IPS-NIHi11 (cell line): Measurements from ENCODE around the gene GANC.
A peak's percentile ranks its signal among the peaks of the same experiment; 100 is the strongest.

Source experiments
- DNase-seq: peaks from one replicate; pipeline ENCODE4 v3.0.0; 2012; ENCODE audit warnings: mixed read lengths, low spot score

GANC gene

DNA sequence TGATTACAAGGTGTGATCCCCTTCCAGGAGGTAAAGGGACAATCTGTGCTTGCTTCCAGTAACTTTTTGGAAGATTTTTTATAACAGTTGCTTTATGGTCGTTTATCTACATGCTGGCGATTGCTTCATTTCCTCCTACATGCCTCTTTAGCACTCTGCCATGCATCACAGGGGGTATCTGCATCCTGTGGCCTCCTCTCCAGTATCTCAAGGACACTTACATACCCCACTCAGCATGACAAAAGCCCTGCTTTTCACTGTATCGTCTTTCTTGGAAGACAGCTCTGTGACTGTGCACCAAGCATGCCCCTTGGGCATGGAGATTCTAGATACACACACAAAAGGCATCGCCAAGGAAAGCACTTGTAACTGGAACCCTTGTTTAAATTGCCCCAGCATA, 111.6 kb downstream of the GANC start:
- peak; percentile 46 for DNase-seq

DNA sequence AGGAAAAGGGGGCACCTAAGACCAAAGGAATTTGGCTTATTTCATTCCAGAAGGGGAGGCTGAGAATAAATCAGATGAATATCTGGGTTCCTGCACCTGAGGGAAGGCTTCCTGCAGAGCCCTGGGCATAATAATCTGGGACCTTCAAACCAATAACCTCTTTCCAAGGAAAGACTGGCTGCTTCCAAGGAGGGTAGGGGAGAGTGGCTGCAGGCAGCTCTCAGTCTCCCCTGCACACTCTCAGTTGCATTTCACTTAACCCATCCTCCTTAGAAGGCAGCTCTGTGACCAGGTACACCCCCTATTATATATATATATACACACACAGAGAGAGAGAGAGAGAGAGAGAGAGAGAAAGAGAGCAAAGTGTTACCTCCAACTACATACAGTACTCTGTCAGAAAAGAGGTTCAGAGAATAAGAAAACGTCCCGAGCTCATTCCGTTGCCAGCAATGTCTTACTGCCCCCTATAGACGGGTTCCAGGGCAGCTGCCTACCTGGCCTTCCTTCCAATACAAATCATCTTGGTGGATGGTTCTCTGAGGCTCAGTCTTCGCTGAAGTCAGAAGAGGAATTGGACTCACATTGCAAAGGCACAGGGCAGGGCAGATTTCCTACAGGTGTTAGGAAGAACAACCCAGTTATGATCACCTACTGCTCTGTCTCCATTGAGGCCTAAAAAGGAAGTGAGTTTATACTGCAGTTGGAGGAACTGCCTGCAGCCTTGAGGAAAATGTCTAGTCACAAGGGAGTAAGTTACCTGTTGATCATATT, 112.4 kb downstream of the GANC start:
- peak; percentile 80 for DNase-seq

DNA sequence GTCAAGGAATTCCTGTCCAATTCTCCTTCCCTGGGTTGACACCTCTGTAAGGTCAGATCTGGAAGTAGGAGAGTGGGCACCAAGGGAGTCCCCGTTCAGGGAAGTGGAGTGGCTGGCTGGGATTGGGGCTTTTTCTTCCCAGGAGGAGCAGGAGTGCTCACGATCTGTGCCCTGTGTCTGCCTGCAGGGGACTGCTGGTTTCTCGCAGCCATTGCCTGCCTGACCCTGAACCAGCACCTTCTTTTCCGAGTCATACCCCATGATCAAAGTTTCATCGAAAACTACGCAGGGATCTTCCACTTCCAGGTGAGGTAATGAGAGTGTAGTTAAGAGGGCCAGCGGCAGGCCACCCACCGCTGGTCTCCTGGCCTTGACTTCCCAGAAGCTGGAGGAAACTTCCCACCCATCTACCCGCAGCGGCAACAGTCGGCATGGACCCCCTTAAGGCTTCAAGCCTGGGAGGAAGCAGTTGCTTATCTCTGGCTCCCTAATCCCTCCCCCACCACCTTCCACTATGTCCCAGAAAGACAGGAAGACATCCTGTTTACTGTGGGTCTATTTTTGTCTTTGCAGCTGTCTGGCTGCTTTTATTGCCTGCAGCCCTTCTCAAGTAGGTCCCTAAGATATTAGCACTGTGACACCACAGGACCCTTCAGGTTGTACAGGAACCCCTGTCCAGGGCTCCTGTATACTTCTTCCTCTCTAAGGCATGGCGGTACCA, 113.1 kb downstream of the GANC start:
- DNase-seq: no peak

- DNase-seq: no peak
Observed at GRCh38 chr15:42387603-42388002, 114.6 kb downstream of the GANC start.

DNA sequence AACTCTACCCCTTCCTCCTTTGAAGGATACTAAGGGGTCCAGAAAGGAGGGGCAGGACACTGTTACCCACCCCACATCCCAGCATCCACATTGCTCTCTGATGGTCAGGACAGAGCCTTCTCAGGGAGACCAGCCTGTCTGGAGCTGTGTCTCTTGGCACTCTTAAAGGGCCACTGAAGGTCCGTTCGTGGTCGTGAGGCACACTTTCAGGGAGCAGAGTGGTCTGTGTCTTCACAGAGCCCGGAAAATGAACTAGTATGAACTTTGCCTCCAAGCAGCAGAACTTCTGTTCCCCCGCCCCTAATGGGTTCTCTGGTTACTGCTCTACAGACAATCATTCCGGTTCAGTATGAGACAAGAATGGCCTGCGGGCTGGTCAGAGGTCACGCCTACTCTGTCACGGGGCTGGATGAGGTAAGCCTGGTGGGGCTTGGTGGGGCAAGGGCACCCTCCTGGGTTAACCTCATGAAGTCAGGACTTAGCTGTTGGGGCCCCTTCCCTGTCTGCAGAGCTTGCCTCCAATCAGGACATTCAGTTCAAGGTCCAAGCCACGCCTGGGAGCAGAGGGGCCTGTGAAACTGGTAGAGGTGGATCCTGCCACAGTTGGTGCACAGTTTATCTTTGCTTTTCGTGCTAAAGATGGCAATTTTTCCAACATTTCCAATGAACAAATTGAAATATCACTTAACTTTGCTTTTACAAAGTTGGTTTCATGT, 119.5 kb downstream of the GANC start:
- no peak for DNase-seq

DNA sequence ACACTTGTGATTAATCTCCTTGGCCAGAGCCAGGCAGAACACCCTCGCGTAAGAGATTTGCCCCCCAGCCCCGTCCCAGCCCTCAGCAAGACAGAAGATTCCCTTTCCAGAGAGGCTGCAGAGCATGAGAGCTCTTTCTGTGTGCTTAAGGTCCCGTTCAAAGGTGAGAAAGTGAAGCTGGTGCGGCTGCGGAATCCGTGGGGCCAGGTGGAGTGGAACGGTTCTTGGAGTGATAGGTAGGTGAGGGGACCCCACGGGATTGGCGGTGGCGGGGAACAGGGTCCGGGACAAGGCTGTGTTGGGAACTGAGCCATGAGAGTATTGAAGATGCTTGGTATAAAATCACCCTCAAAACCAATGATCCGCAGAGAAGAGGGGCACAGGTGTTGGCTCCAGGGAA, 121.1 kb downstream of the GANC start:
- DNase-seq: no peak

DNA sequence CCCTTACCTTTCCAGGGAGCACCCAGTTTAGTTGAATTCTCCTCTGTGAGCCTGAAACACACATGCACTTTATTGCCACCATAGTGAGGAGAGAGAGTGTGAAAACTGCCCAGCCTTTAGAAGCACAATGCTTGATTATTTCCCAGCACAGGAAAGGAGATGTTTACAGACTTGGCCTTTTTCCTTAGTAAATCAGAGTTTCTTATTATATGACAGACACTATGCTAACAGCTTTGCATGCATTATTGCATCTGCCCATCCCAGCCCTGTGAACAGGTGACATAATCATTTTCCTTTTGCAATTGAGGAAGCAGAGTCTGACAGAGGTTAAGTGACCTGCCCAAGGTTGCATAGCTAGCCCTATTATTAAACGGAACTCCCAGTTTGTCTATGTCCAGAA, 122.8 kb downstream of the GANC start:
- no peak for DNase-seq

DNA sequence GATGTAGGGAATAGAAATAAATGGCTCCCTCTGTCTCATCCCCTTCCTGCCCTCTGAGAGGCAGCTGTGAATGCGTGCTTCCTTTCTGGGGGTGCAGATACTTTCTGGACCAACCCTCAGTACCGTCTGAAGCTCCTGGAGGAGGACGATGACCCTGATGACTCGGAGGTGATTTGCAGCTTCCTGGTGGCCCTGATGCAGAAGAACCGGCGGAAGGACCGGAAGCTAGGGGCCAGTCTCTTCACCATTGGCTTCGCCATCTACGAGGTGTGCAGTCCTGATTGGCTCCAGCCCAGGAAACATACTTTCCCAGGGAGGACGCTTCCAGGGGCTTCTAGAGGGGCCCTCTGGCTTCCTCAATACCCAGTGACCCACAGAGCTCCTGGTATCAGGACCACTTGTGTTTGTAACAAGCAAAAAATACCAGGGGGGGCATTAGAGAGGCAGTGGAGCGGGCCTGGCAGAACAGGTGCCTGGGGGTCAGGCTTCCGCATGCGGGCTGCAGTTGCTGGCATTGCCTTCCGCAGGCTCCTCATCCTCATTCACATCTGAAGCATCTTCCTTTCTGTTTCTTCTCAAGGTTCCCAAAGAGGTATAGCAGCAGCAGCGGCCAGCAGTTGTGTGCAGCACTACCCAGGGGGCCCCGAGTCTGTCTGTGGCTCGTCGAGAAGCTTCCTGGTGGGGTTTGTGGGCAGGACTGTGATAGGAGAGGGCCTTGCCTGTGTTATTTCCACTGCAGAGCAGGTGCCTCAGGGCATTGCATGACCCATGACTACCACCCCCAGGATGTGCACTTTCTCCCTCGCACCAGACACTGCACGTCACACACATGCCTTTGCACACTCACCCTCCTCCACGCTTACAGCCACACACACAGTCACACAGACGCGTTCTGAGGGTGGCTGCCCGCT, 128.8 kb downstream of the GANC start:
- no peak for DNase-seq

DNA sequence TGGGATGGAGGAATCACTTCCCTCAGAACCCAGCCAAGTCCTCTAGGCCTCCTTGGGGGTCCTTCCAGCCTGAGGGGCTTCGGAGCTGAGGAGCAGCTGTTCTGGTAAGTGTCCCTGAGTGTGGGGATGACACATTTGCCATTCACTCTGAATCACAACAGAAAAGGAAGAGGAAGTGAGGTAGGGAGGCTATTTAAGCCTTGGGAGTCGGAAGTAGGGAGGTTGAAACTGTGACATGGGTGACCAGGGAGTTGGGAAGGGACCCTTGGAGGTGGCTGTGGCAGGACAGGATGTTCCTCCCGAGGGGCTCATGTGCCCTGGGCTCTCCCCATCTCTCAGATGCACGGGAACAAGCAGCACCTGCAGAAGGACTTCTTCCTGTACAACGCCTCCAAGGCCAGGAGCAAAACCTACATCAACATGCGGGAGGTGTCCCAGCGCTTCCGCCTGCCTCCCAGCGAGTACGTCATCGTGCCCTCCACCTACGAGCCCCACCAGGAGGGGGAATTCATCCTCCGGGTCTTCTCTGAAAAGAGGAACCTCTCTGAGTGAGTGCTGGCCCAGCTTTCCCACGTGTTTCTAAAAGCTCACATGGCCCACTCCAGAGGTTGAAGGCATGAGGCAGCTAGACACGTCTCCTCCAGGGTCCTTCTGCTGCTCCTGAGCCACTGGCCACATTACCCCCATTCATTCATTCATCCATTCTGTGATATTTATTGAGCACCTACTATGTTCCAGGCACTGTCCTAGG, 129.6 kb downstream of the GANC start:
- no peak for DNase-seq

DNA sequence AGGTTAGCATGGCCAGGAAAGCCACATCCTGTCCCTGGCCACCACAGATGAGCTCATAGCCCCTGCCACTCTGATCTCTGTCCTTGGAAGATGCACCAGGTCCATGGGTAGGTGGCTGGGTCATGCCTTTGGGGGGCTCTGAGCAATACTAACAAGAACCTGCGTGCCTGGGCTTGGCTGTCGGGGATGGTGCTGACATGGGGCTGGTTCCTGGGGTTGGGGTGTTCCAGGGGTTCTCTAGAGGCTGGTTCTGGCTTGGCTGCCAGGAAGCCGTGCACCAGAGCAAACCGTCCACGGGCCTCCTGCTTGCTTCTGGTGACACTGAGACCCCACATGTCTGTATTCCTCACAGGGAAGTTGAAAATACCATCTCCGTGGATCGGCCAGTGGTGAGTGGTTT, 130.4 kb downstream of the GANC start:
- no peak for DNase-seq

DNA sequence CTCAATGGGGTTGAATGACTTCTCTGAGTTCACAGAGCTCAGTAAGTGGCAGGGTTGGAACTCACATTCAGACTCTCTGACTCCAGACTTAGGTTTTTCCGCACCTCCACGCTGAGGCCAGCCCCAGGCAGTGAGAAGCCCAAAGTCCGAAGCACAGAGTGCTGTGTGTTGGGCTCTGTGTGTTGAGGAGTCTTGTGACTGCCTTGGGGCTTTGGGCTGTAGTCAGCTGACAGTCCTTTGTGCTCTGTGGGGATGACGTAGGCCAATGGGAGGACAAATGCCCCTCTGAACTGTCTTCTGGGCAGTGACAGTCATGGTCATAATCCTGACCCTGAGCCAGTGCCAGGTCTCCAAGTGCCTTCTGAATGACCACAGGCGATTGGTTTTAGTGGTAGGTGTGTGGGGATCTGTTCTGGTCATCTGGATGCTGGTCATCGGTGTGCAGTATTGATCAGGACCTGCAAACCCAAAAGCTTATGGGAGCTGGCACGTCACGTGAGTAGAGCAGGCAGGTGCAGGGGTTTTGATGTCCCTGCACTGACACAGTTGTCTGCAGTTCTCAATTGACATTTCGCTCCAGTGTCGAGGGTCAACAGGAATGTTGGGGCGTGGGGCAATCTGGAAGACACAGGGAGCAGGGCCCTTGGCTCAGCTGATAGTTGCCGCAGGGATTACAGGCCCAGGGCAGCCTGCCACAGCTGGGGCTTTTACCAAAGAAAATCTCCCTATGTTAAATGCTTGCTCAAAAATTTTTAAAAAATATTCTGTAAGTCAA, 131.6 kb downstream of the GANC start:
- DNase-seq: no peak

DNA sequence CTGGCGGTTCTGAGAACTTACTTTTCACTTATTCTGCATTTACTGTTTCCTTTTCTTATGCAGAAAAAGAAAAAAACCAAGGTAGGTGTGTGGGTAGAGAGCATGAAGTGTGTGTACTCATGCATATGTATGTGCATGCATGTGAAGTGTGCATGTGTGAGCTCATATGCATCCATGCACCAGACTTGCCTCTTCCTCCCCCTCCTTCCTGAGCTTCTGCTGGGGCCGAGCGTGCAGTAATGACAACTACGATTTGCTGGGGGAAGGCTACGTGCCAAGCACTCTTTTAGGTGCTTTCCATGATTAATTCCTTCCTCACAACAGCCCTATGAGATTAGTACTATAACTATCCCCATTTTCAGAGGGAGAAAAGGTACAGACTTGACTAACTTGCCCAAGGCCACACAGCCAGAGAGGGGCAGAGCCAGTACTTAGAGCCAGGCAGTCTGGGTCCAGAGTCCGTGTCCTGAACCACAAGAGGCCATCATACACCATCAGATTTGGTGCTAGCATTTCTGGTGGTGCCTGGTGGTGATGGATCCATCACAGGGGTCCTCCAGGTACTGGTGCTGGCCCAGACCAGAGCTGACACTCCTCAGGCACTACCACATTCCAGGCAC, 133.0 kb downstream of the GANC start:
- DNase-seq: no peak
